Breast epithelium (tissue), 3 donors: ENCODE results near the gene HLA-DRB1.

Experiments
- POLR2AphosphoS5 ChIP-seq, 3 donors: sonication (generic); formaldehyde crosslinking; IDR thresholded peaks; one replicate each; pipeline ENCODE4 v1.6.1; 2017; ENCODE audit warnings: antibody characterized with exemption in 3 of 3
- TF ChIP-seq, protein P1 (sequence below), 3 donors: fragments of 450-650 bp; IDR thresholded peaks; one replicate each; pipeline ENCODE4 v1.5.1; 2016 to 2017; ENCODE audit warnings: antibody characterized with exemption in 3 of 3, mild to moderate bottlenecking in 3 of 3, moderate library complexity in 3 of 3

DNA sequence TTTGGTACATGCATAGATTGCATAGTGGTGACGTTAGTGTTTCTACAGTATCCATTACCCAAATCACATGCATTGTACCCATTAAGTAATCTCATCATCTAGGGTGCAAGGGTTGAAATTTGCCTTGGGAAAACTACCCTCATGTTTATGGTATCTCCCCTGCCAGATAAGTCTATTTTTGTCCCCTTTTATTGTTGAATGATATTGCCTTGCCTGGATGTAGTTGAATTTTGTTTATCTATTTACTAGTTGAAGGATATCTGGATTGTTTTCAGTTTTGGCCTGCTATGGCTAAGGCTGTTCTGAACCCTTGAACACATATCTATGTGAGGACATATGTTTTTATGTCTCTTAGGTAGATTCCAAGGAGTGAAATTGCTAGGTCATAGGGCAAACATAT lies 13.4 kb downstream of the HLA-DRB1 start:
- TF ChIP-seq, protein P1, sequence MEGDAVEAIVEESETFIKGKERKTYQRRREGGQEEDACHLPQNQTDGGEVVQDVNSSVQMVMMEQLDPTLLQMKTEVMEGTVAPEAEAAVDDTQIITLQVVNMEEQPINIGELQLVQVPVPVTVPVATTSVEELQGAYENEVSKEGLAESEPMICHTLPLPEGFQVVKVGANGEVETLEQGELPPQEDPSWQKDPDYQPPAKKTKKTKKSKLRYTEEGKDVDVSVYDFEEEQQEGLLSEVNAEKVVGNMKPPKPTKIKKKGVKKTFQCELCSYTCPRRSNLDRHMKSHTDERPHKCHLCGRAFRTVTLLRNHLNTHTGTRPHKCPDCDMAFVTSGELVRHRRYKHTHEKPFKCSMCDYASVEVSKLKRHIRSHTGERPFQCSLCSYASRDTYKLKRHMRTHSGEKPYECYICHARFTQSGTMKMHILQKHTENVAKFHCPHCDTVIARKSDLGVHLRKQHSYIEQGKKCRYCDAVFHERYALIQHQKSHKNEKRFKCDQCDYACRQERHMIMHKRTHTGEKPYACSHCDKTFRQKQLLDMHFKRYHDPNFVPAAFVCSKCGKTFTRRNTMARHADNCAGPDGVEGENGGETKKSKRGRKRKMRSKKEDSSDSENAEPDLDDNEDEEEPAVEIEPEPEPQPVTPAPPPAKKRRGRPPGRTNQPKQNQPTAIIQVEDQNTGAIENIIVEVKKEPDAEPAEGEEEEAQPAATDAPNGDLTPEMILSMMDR (IDR thresholded peaks at IDR 0.05), result no peak
- TF ChIP-seq POLR2AphosphoS5 (IDR thresholded peaks at IDR 0.05), result no peak
